Mesothelial cell of epicardium (in vitro differentiated cells): ENCODE data around the gene KLHL35. TPM values are rescaled to one million over a fixed set of nuclear protein-coding genes. Genes with fewer than 3 reads are reported as not detected.
"Not testable (repeated sequence)": the region's sequence is repeated elsewhere in the genome, so short reads cannot be mapped to it uniquely, and the experiment has no call there.

ENCODE experiments used
- DNase-seq, 2 experiments: peaks; one replicate each; pipeline ENCODE4 v3.0.0; 2021; ENCODE audit warnings: low spot score in 2 of 2; ENCODE audit not compliant: unreplicated experiment in 2 of 2
- H3K27ac Mint-ChIP-seq: 2 replicates; pipeline ENCODE4 v1.8.0; 2021; ENCODE audit warnings: mixed read lengths
- H3K27me3 Mint-ChIP-seq: 2 replicates; pipeline ENCODE4 v1.8.0; 2021; ENCODE audit warnings: low read depth, mixed read lengths
- H3K36me3 Mint-ChIP-seq: 2 replicates; pipeline ENCODE4 v1.8.0; 2021; ENCODE audit warnings: mixed read lengths
- H3K4me1 Mint-ChIP-seq: 2 replicates; pipeline ENCODE4 v1.8.0; 2021; ENCODE audit warnings: mixed read lengths
- H3K4me3 Mint-ChIP-seq: 2 replicates; pipeline ENCODE4 v1.8.0; 2021; ENCODE audit warnings: mild to moderate bottlenecking, moderate library complexity, mixed read lengths
- H3K9me3 Mint-ChIP-seq: 2 replicates; pipeline ENCODE4 v1.8.0; 2021; ENCODE audit warnings: mixed read lengths
- CTCF ChIP-seq: fragments of 200-600 bp; sonication (generic); IDR thresholded peaks from one replicate; pipeline ENCODE4 v1.5.0; 2021; ENCODE audit warnings: antibody characterized with exemption; ENCODE audit not compliant: unreplicated experiment
- total RNA-seq: library from RNA; stranded (reverse); gene quantifications from 3 replicates; pipeline ENCODE4 v1.2.1, GENCODE V29; 2021

Gene KLHL35
- total RNA-seq, 1 donor from 2014 or later, result 0.67 TPM

- Mint-ChIP-seq H3K4me3 (no peak overlapping the region), H3K36me3 (peaks cover 26% of the 10 kb centered on the region), H3K27ac (peak overlapping the region; percentile 14), H3K9me3 (no peaks in the 10 kb centered on the region), H3K27me3 (peaks cover 2% of the 10 kb centered on the region), H3K4me1 (peaks cover 6% of the 10 kb centered on the region)
- DNase-seq, result no peak
- TF ChIP-seq CTCF, result no peak
Observed at GRCh38 chr11:75420224-75421034, 12.6 kb downstream of the KLHL35 start.

GRCh38 chr11:75413864-75414263, 19.1 kb downstream of the KLHL35 start:
- Mint-ChIP-seq H3K9me3 (no peaks in the 10 kb centered on the region), H3K4me1 (no peaks in the 10 kb centered on the region), H3K36me3 (peaks cover 16% of the 10 kb centered on the region), H3K4me3 (no peak overlapping the region), H3K27ac (no peak overlapping the region), H3K27me3 (no peaks in the 10 kb centered on the region)
- TF ChIP-seq CTCF, result no peak
- no peak for DNase-seq

GRCh38 chr11:75413146-75413545, 19.9 kb downstream of the KLHL35 start:
- H3K4me1 Mint-ChIP-seq, H3K4me3 Mint-ChIP-seq, H3K27me3 Mint-ChIP-seq, H3K9me3 Mint-ChIP-seq, H3K27ac Mint-ChIP-seq, DNase-seq: not testable (repeated sequence)
- peaks cover 19% of the 10 kb centered on the region for H3K36me3 Mint-ChIP-seq

- peaks cover 26% of the 10 kb centered on the region for H3K36me3 Mint-ChIP-seq
- not testable (repeated sequence) for H3K27me3 Mint-ChIP-seq, H3K9me3 Mint-ChIP-seq, H3K4me3 Mint-ChIP-seq, DNase-seq, H3K4me1 Mint-ChIP-seq, H3K27ac Mint-ChIP-seq
Observed at GRCh38 chr11:75409971-75410370, 23.0 kb downstream of the KLHL35 start.

- Mint-ChIP-seq H3K27ac (no peak overlapping the region), H3K4me3 (no peak overlapping the region), H3K27me3 (no peaks in the 10 kb centered on the region), H3K36me3 (peaks cover 30% of the 10 kb centered on the region), H3K4me1 (no peaks in the 10 kb centered on the region), H3K9me3 (no peaks in the 10 kb centered on the region)
- TF ChIP-seq CTCF, result no peak
- no peak for DNase-seq
Observed at GRCh38 chr11:75408957-75409219, 24.1 kb downstream of the KLHL35 start.

GRCh38 chr11:75406338-75406777, 26.6 kb downstream of the KLHL35 start:
- no peak for DNase-seq
- peaks cover 48% of the 10 kb centered on the region for H3K36me3 Mint-ChIP-seq
- no peak overlapping the region for H3K27ac Mint-ChIP-seq

More at GRCh38 chr11:75406338-75406777, 26.6 kb downstream of the KLHL35 start:
- Mint-ChIP-seq H3K9me3 (no peaks in the 10 kb centered on the region), H3K27me3 (no peaks in the 10 kb centered on the region), H3K4me3 (no peak overlapping the region), H3K4me1 (peaks cover 20% of the 10 kb centered on the region)
- no peak for TF ChIP-seq CTCF
